ENCODE measurements around the gene TNPO1.

GRCh38 chr5:72822944-72823343, 6.5 kb downstream of the TNPO1 start:
- TF ChIP-seq CTCF (conservative IDR thresholded peaks at IDR 0.05), result no peak
- TF ChIP-seq EZH2 (IDR thresholded peaks at IDR 0.05; ENCODE audit: low read depth), result no peak
